ENCODE measurements around the gene ACSL4. TPM values are rescaled to one million over a fixed set of nuclear protein-coding genes. Genes with fewer than 3 reads are reported as not detected.

The ACSL4 gene
- polyA plus RNA-seq, 1 donor from 2014 or later: 101 TPM

- H3K9ac ChIP-seq (ENCODE audit: low read length): no peak overlapping the region
- no peaks in the 10 kb centered on the region for H3K27me3 ChIP-seq (ENCODE audit: insufficient read depth, low read depth, low read length)
- H3K9me3 ChIP-seq (ENCODE audit: low read length): no peaks in the 10 kb centered on the region
- H3K27ac ChIP-seq (ENCODE audit: low read length): no peak overlapping the region
- H3K79me2 ChIP-seq (replicated peaks; ENCODE audit: insufficient read depth, low read length): no peaks in the 10 kb centered on the region
- no peak overlapping the region for H3K4me3 ChIP-seq (ENCODE audit: low read length)
- no peaks in the 10 kb centered on the region for H3F3A ChIP-seq (ENCODE audit: insufficient read depth, low read length, poor library complexity, severe bottlenecking)
- H3K36me3 ChIP-seq (ENCODE audit: insufficient read depth, low read length): no peaks in the 10 kb centered on the region
- no peaks in the 10 kb centered on the region for H4K20me1 ChIP-seq (ENCODE audit: insufficient read depth)
- no peak for TF ChIP-seq MXI1 (conservative IDR thresholded peaks at IDR 0.05; ENCODE audit: poor library complexity, severe bottlenecking)
- TF ChIP-seq CTCF (IDR thresholded peaks at IDR 0.05; ENCODE audit: poor library complexity, severe bottlenecking): no peak
- TF ChIP-seq RAD21 (conservative IDR thresholded peaks at IDR 0.05): no peak
- no peak for TF ChIP-seq TAF1 (IDR thresholded peaks at IDR 0.05; ENCODE audit: low read depth)
- TF ChIP-seq EZH2 (IDR thresholded peaks at IDR 0.05; ENCODE audit: borderline replicate concordance, insufficient read depth, low read length, poor library complexity, severe bottlenecking): no peak
- H3K4me2 ChIP-seq (ENCODE audit: low read length): no peak overlapping the region
- no peak overlapping the region for H2AFZ ChIP-seq (ENCODE audit: low read depth, low read length)
- H3K9me2 ChIP-seq (ENCODE audit: insufficient read depth, low read length): no peaks in the 10 kb centered on the region
Observed at GRCh38 chrX:109697855-109698254, 35.2 kb downstream of the ACSL4 start.

GRCh38 chrX:109696146-109696740 is 36.8 kb downstream of the ACSL4 start:
- H3K79me2 ChIP-seq (replicated peaks; ENCODE audit: insufficient read depth, low read length): no peaks in the 10 kb centered on the region

DNA sequence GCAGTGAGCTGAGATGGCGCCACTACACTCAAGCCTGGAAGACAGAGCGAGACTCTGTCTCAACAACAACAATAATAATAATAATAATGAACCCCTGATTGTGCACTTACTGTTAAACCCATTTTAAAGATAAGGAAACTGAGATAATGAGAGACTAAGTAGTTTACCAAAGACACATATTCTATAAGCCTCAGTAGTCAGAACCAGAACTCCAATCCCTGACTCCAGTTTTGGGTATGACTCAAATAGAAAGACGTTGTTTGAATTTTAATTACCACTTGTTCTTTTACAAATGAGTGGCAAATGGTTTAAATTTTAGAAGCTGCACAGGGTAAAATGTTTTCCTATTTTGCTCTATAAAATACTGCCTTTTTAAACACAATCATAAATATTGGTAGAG is 37.4 kb downstream of the ACSL4 start:
- Histone ChIP-seq H3F3A (ENCODE audit: insufficient read depth, low read length, poor library complexity, severe bottlenecking) (no peaks in the 10 kb centered on the region), H3K79me2 (replicated peaks; ENCODE audit: insufficient read depth, low read length) (no peaks in the 10 kb centered on the region), H3K9me2 (ENCODE audit: insufficient read depth, low read length) (no peaks in the 10 kb centered on the region), H3K4me3 (ENCODE audit: low read length) (no peak overlapping the region), H3K36me3 (ENCODE audit: insufficient read depth, low read length) (no peaks in the 10 kb centered on the region), H3K4me2 (ENCODE audit: low read length) (no peak overlapping the region), H3K9ac (ENCODE audit: low read length) (no peak overlapping the region), H4K20me1 (ENCODE audit: insufficient read depth) (no peaks in the 10 kb centered on the region), H3K9me3 (ENCODE audit: low read length) (no peaks in the 10 kb centered on the region), H3K27me3 (ENCODE audit: insufficient read depth, low read depth, low read length) (no peaks in the 10 kb centered on the region), H3K27ac (ENCODE audit: low read length) (no peak overlapping the region), H2AFZ (ENCODE audit: low read depth, low read length) (no peak overlapping the region)
- TF ChIP-seq TAF1 (IDR thresholded peaks at IDR 0.05; ENCODE audit: low read depth) (no peak), REST (IDR thresholded peaks at IDR 0.05; ENCODE audit: borderline replicate concordance) (no peak), CTCF (IDR thresholded peaks at IDR 0.05; ENCODE audit: poor library complexity, severe bottlenecking) (no peak), SMC3 (conservative IDR thresholded peaks at IDR 0.05; ENCODE audit: poor library complexity) (no peak), EZH2 (IDR thresholded peaks at IDR 0.05; ENCODE audit: borderline replicate concordance, insufficient read depth, low read length, poor library complexity, severe bottlenecking) (no peak), RAD21 (conservative IDR thresholded peaks at IDR 0.05) (no peak), EP300 (conservative IDR thresholded peaks at IDR 0.05; ENCODE audit: poor library complexity, severe bottlenecking) (no peak)

More at GRCh38 chrX:109696146-109696740, 36.8 kb downstream of the ACSL4 start:
- Histone ChIP-seq H4K20me1 (ENCODE audit: insufficient read depth) (no peaks in the 10 kb centered on the region), H3K9ac (ENCODE audit: low read length) (no peak overlapping the region), H3K4me3 (ENCODE audit: low read length) (no peak overlapping the region), H3K9me3 (ENCODE audit: low read length) (no peaks in the 10 kb centered on the region), H3K4me2 (ENCODE audit: low read length) (no peak overlapping the region), H3F3A (ENCODE audit: insufficient read depth, low read length, poor library complexity, severe bottlenecking) (no peaks in the 10 kb centered on the region), H3K36me3 (ENCODE audit: insufficient read depth, low read length) (no peaks in the 10 kb centered on the region), H3K9me2 (ENCODE audit: insufficient read depth, low read length) (no peaks in the 10 kb centered on the region), H3K27me3 (ENCODE audit: insufficient read depth, low read depth, low read length) (no peaks in the 10 kb centered on the region), H3K27ac (ENCODE audit: low read length) (no peak overlapping the region), H2AFZ (ENCODE audit: low read depth, low read length) (no peak overlapping the region)
- TF ChIP-seq MXI1 (conservative IDR thresholded peaks at IDR 0.05; ENCODE audit: poor library complexity, severe bottlenecking) (no peak), EZH2 (IDR thresholded peaks at IDR 0.05; ENCODE audit: borderline replicate concordance, insufficient read depth, low read length, poor library complexity, severe bottlenecking) (no peak)
